Astrocyte (in vitro differentiated cells and primary cell): Measurements from ENCODE around the gene SPARCL1. TPM values are rescaled to one million over a fixed set of nuclear protein-coding genes. Genes with fewer than 3 reads are reported as not detected.

Experiments used
- DNase-seq: peaks from one replicate; pipeline ENCODE4 v3.0.0-alpha.2; 2010; ENCODE audit warnings: low read depth
- FAIRE-seq: peaks from 2 replicates; lab custom pipeline; 2011; peaks lifted over from hg19 to GRCh38; lab: Jason Lieb, UNC
- H2AFZ ChIP-seq: 2 replicates; pipeline ENCODE4 v1.6.0; 2012; ENCODE audit warnings: low read depth, low read length, inconsistent platforms
- H3K27ac ChIP-seq: 2 replicates; pipeline ENCODE4 v1.5.1; 2011; ENCODE audit warnings: low read depth, low read length, inconsistent platforms
- H3K27me3 ChIP-seq: 2 replicates; pipeline ENCODE4 v1.6.0; 2011; ENCODE audit warnings: low read length, inconsistent platforms; ENCODE audit not compliant: insufficient read depth
- H3K36me3 ChIP-seq: 2 replicates; pipeline ENCODE4 v1.5.1; 2011; ENCODE audit warnings: low read length, inconsistent platforms; ENCODE audit not compliant: insufficient read depth
- H3K4me1 ChIP-seq: 2 replicates; pipeline ENCODE4 v1.5.1; 2011; ENCODE audit warnings: low read length, inconsistent platforms; ENCODE audit not compliant: insufficient read depth
- H3K4me2 ChIP-seq: 2 replicates; pipeline ENCODE4 v1.6.0; 2012; ENCODE audit warnings: low read length, inconsistent platforms
- H3K4me3 ChIP-seq: 2 replicates; pipeline ENCODE4 v1.5.1; 2011; ENCODE audit warnings: low read depth, mild to moderate bottlenecking, low read length, inconsistent platforms; ENCODE audit not compliant: insufficient read depth
- H3K79me2 ChIP-seq: 2 replicates; pipeline ENCODE4 v1.6.0; 2012; ENCODE audit warnings: mild to moderate bottlenecking, low read length, inconsistent platforms; ENCODE audit not compliant: insufficient read depth
- H3K9ac ChIP-seq: 2 replicates; pipeline ENCODE4 v1.6.0; 2012; ENCODE audit warnings: mild to moderate bottlenecking, low read length, inconsistent platforms
- H3K9me3 ChIP-seq: 2 replicates; pipeline ENCODE4 v1.5.1; 2012; ENCODE audit warnings: low read depth, mild to moderate bottlenecking, low read length, inconsistent platforms; ENCODE audit not compliant: insufficient read depth
- H4K20me1 ChIP-seq: 2 replicates; pipeline ENCODE4 v1.6.0; 2012; ENCODE audit warnings: low read length, inconsistent platforms; ENCODE audit not compliant: insufficient read depth
- H3K27ac Mint-ChIP-seq: one replicate; pipeline ENCODE4 v1.8.0; 2021; ENCODE audit warnings: mild to moderate bottlenecking, mixed read lengths; ENCODE audit not compliant: unreplicated experiment
- H3K27me3 Mint-ChIP-seq: one replicate; pipeline ENCODE4 v1.8.0; 2021; ENCODE audit warnings: low read depth, mixed read lengths; ENCODE audit not compliant: unreplicated experiment
- H3K36me3 Mint-ChIP-seq: one replicate; pipeline ENCODE4 v1.8.0; 2021; ENCODE audit warnings: low read depth, mixed read lengths; ENCODE audit not compliant: unreplicated experiment
- H3K4me1 Mint-ChIP-seq: one replicate; pipeline ENCODE4 v1.8.0; 2021; ENCODE audit warnings: low read depth, mixed read lengths; ENCODE audit not compliant: unreplicated experiment
- H3K4me3 Mint-ChIP-seq: one replicate; pipeline ENCODE4 v1.8.0; 2021; ENCODE audit warnings: mild to moderate bottlenecking, moderate library complexity, mixed read lengths; ENCODE audit not compliant: unreplicated experiment
- H3K9me3 Mint-ChIP-seq: one replicate; pipeline ENCODE4 v1.8.0; 2021; ENCODE audit warnings: mild to moderate bottlenecking, mixed read lengths; ENCODE audit not compliant: unreplicated experiment
- CTCF ChIP-seq: IDR thresholded peaks from 2 replicates; pipeline ENCODE4 v1.5.1; 2011; ENCODE audit warnings: low read depth, mild to moderate bottlenecking, inconsistent platforms, low read length, moderate library complexity; ENCODE audit not compliant: insufficient read depth
- EZH2 ChIP-seq: IDR thresholded peaks from 2 replicates; pipeline ENCODE4 v1.6.1; 2012; ENCODE audit warnings: mild to moderate bottlenecking, low read length, inconsistent platforms; ENCODE audit not compliant: insufficient read depth
- total RNA-seq: library from RNA; stranded (reverse); gene quantifications from 2 replicates; pipeline ENCODE4 v1.2.1, GENCODE V29; 2021

Gene SPARCL1
- total RNA-seq, 1 donor from 2014 or later: 0.25 TPM

GRCh38 chr4:87445964-87446363 lies 83.2 kb downstream of the SPARCL1 start:
- Histone ChIP-seq H3K9me3 (no peaks in the 10 kb centered on the region), H3K4me2 (no peak overlapping the region), H3K79me2 (no peaks in the 10 kb centered on the region), H3K4me3 (no peak overlapping the region), H4K20me1 (no peaks in the 10 kb centered on the region), H3K27me3 (no peaks in the 10 kb centered on the region), H3K4me1 (no peaks in the 10 kb centered on the region), H3K9ac (no peak overlapping the region), H2AFZ (no peak overlapping the region), H3K27ac (no peak overlapping the region), H3K36me3 (peaks cover 15% of the 10 kb centered on the region)
- FAIRE-seq: no peak
- TF ChIP-seq CTCF (no peak), EZH2 (no peak)
- Mint-ChIP-seq H3K27me3 (no peaks in the 10 kb centered on the region), H3K27ac (no peak overlapping the region), H3K4me1 (no peaks in the 10 kb centered on the region), H3K36me3 (peaks cover 11% of the 10 kb centered on the region), H3K9me3 (no peaks in the 10 kb centered on the region), H3K4me3 (no peak overlapping the region)
- DNase-seq: no peak

GRCh38 chr4:87444741-87445140 lies 84.4 kb downstream of the SPARCL1 start:
- Histone ChIP-seq H3K27me3 (no peaks in the 10 kb centered on the region), H3K4me3 (no peak overlapping the region), H2AFZ (no peak overlapping the region), H4K20me1 (no peaks in the 10 kb centered on the region), H3K9ac (no peak overlapping the region), H3K4me2 (no peak overlapping the region), H3K4me1 (no peaks in the 10 kb centered on the region), H3K79me2 (no peaks in the 10 kb centered on the region), H3K27ac (no peak overlapping the region), H3K36me3 (peaks cover 12% of the 10 kb centered on the region), H3K9me3 (no peaks in the 10 kb centered on the region)
- no peak overlapping the region for H3K27ac Mint-ChIP-seq
- no peaks in the 10 kb centered on the region for H3K9me3 Mint-ChIP-seq
- H3K4me3 Mint-ChIP-seq: no peak overlapping the region
- peaks cover 8% of the 10 kb centered on the region for H3K36me3 Mint-ChIP-seq
- TF ChIP-seq CTCF: no peak
- no peak for TF ChIP-seq EZH2
- no peak for DNase-seq
- FAIRE-seq: no peak
- H3K4me1 Mint-ChIP-seq: no peaks in the 10 kb centered on the region
- no peaks in the 10 kb centered on the region for H3K27me3 Mint-ChIP-seq

- Histone ChIP-seq H4K20me1 (no peaks in the 10 kb centered on the region), H3K9me3 (no peaks in the 10 kb centered on the region), H3K27me3 (no peaks in the 10 kb centered on the region), H2AFZ (no peak overlapping the region), H3K9ac (no peak overlapping the region), H3K36me3 (peaks cover 13% of the 10 kb centered on the region), H3K4me1 (no peaks in the 10 kb centered on the region), H3K4me2 (no peak overlapping the region), H3K4me3 (no peak overlapping the region), H3K27ac (no peak overlapping the region), H3K79me2 (no peaks in the 10 kb centered on the region)
- FAIRE-seq (no peak), DNase-seq (no peak)
- no peak overlapping the region for H3K4me3 Mint-ChIP-seq
- no peak for TF ChIP-seq EZH2
- TF ChIP-seq CTCF: no peak
- peaks cover 14% of the 10 kb centered on the region for H3K36me3 Mint-ChIP-seq
- no peaks in the 10 kb centered on the region for H3K27me3 Mint-ChIP-seq
- H3K27ac Mint-ChIP-seq: no peak overlapping the region
- no peaks in the 10 kb centered on the region for H3K4me1 Mint-ChIP-seq
- H3K9me3 Mint-ChIP-seq: no peaks in the 10 kb centered on the region
Observed at GRCh38 chr4:87442889-87443288, 86.3 kb downstream of the SPARCL1 start.
